HG03442 (cell line): ENCODE data around the gene SLC6A7.

Source experiments
- ATAC-seq: cut with Tn5 transposase; IDR thresholded peaks from one replicate; pipeline ENCODE4 v1.9.1; 2021; ENCODE audit warnings: mild to moderate bottlenecking, moderate library complexity; ENCODE audit not compliant: unreplicated experiment

SLC6A7 gene

DNA sequence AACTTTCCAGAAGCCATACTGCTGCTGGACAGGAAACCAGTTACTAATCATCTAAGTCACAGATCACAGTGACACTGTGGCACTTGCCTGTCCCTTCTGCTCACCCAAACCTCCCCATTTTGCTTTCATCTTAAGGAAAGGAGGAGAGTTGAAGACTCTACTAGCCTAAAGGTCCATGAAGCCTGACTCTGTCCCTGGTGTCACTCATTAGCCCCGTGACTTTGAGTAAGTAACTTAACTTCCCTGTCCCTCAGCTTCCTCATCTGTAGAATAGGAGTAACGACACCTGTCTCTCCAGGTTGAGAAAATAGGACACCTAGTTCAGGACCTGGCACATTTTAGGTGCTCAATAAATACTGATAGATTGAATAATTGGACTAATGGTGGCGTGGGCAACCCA, 536 bp upstream of the SLC6A7 start:
- ATAC-seq: no peak

DNA sequence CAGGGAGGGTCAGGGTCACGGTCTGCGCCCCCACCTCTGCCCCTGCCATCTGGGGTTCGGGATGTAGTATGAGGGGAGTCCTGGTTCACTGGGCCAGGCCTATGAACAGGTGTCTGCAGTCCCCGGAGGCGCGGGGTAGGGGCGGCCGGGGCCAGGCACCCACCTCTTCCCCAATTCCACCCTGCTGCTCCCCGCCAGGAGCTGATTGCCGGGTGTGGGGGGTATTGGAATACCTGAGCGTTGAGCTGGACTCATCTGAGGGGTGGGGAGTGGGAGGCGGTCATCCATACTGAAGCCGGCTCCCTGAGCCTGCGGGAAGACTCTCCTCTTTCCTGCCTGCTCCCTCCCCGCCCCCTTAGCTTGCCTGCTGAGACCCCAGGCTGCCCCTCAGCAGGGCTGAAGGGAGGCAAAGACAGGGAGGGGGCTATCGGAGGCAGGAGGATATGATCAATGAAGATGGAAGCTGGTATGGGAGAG, 679 bp downstream of the SLC6A7 start:
- ATAC-seq: no peak

DNA sequence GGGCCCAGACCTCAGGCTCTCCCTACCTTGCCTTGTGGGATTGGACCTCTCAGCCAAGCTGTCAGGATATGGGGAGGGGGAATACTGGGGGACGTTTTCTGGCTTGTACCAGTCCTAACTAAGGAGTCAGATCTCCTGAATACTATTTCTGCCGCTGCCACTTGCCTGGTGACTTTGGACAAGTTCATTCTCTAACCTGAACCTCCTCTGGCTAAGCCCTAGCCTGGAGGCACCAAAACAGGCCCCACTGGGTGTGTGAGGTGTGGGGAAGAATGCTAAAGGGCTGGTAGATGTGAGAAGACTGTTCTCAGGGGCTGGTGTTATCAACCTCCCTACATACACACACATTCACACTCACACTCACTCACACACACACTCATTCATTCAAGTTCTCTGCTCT, 1.1 kb downstream of the SLC6A7 start:
- no peak for ATAC-seq

DNA sequence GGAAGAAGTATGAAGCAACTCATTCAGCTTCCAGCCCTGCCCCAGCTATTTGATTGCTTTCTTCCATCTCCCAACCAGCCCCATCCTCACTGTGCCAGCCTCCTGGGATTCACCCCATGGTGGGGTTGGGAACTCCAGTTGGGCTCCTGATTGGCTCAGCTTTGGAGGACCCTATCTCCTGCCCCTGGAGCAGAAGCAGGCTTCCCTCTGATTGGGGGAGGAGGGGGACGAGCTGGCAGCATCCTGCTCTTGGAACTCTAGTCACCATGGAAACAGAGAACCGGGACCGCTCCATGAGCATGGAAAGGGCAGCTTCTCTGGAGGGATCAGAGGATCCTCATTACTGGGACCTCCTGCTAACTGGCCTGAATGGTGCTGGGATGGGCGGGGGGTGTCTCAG, 2.6 kb downstream of the SLC6A7 start:
- ATAC-seq: no peak

DNA sequence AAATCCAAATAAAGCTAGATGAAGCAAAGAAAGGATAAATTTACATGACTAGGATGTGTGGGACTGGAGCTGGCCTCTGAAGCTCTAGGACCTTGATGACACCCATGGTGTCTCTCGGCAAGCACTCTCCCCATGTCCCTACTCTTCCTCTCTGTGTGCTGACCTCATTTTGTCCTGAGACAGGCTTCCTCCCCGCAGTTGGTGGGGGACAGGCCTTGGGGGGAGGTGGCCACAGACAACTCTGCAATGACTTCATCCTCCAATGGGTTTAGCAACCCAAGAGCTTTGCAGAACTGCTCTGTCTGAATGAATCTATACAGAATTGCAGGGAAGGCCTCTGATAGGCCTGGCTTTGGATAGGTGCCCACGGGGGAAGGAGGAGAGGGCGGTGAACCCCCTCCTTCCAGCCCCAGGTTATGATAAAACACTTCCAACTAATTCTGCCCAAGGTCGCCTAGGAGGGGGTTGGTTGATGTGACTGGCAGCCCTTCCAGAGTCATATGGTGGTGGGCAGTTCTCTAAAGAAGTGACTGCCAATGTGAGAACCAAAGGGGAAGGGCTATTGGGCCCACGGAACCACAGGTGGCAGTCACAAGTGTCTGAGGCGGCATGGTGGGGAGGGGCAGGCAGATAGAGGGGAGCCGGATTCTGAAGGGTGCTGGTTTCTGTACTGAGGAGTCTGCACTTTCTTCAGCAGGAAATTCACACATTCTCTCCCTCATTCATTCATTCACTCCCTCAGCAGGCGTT, 6.0 kb downstream of the SLC6A7 start:
- ATAC-seq: no peak

DNA sequence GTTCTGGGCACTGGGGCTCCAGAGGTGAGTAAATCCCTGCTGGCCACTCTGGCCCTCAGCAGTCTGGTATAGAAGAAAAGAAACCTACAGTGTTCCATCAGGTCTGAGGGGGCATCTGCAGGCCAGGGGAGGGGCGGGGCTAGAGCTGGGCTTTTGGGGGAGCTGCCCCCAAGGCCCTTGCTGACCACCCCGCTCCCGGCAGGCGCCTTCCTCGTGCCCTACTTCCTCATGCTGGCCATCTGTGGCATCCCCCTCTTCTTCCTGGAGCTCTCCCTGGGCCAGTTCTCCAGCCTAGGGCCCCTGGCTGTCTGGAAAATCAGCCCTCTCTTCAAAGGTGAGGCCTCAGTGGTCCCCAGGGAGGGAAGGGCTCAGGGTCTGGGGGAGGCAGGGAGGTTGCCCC, 6.7 kb downstream of the SLC6A7 start:
- ATAC-seq: no peak

DNA sequence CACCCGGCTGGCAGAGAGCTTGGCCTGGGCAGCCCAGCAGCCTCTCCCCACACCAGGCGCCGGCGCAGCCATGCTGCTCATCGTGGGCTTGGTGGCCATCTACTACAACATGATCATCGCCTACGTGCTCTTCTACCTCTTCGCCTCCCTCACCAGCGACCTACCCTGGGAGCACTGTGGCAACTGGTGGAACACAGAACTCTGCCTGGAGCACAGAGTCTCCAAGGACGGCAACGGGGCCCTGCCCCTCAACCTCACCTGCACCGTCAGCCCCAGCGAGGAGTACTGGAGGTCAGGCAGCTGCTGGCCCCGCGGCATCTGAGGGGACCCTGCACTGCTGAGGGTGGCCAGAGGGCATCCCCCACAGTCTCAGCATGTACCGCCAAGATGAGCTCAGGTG, 7.1 kb downstream of the SLC6A7 start:
- ATAC-seq: no peak

DNA sequence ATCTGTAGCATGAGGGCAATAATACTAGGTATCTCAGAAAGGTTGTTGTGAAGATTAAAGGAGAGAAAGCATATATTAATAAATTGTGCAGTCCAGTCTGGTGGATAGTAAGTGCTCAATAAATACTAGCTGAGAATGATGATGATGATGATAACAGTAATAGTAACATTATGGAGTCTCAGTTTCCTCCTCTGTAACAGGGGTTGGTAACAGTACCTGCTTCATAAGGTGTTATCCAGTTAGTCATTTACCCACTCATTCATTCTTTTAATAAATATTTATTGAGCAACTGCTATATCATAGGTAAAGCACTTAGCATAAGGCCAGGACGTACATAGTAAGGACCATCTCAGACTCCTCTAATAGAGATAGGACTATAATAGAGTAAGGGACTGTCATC, 7.6 kb downstream of the SLC6A7 start:
- no peak for ATAC-seq

DNA sequence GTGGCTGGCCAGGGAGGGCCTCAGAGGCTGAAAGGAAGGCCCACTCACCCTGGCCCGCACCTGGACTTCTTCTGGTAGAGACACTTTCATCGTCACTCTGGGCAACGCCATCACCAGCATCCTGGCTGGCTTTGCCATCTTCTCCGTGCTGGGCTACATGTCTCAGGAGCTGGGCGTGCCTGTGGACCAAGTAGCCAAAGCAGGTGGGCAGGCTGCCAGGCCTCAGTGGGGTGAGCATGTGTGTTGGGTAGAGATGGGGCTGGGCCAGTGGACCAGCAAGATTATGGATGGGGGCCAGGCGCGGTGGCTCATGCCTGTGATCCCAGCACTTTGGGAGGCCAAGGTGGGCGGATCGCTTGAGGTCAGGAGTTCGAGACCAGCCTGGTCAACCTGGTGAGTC, 12.6 kb downstream of the SLC6A7 start:
- ATAC-seq: no peak

DNA sequence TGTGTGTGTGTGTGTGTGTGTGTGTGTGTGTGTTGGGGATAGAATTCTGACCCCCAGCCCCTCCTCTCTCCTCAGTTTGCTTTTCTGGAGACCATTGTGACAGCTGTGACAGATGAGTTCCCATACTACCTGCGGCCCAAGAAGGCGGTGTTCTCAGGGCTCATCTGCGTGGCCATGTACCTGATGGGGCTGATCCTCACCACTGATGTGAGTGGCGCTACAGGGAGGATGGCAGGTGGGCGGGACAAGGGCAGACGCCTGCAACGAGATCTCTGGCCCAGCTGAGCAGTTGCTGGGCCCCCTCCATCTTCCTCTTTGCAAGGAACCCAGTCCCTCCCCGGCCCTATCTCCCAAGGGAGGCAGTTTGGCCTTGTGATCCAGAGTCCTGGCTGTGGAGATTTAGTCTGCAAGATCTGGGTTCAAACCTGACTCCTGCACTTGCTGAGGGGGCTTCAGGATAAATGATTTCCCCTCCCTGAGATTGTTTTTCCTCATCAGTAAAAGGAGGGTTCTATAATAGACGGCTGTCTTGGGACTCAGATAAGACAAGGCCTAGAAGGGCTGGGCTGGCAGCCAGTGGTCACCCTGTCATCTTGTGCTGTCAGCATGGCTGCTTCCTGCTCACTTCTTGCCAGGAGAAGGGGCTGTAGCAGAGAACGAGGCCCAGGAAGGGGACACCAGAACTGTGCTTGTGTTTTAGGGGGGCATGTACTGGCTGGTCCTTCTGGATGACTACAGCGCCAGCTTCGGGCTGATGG, 14.1 kb downstream of the SLC6A7 start:
- ATAC-seq: no peak

DNA sequence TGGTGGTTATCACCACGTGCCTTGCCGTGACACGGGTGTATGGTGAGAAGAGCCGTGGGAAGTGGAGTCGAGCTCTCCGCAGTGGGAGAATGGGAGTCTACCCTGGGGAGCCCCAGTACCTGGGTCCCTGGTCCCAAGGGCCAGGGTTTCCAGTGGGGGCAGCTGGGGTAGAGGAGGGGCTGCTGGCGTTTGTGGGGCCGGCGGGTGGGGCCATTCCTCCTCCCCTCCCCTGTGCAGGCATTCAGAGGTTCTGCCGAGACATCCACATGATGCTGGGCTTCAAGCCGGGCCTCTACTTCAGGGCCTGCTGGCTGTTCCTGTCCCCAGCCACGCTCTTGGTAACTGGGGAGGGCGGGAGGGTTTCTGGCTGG, 14.7 kb downstream of the SLC6A7 start:
- ATAC-seq: no peak

DNA sequence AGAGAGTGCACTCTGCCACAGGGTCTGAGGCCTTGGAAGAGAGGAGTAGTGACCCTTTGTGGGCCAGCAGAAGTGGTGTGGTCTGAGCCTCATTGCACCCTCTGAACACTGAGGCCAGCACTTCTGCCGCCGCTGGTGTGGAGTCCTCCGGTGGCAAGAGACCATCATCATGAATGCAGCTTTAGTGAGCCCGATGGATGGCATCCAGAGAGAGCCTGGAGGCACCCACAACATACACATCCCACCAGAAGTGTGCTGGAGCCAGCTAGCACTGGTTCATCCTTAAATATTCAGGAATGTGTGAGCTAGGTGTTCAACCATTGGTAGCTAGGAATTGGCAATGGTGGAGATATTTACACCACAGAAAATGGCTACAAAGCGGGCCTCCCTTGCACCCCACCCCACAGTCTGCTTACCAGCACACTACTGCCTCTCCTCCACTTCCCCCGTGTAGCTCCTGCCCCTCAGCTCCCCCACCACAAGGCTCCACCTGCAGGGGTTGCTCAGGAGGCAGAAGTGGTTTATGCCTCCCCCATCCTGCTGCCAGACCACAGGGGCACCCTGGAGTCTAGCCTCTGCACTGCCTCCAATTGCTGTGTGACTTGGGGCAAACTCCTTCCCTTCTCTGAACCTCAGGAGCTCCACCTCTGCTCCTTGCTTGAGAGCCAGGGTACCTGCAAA, 16.4 kb downstream of the SLC6A7 start:
- ATAC-seq: no peak

DNA sequence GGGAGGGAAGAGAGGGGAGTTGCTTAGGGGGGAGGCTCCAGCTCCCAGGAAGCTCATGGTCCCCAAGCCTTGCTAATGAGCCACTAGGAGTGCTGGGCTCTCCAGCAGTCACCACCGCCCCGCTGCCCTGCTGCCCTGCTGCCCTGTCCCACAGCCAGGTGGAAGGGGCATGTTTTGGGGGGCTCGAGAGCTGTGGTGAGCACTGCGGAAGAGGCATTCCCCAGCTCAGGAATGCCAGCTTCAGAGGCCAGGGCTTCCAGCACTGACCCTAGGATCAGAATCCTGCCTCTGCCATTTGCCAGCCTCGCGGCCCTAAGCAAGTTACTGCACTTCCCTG, 16.9 kb downstream of the SLC6A7 start:
- no peak for ATAC-seq

DNA sequence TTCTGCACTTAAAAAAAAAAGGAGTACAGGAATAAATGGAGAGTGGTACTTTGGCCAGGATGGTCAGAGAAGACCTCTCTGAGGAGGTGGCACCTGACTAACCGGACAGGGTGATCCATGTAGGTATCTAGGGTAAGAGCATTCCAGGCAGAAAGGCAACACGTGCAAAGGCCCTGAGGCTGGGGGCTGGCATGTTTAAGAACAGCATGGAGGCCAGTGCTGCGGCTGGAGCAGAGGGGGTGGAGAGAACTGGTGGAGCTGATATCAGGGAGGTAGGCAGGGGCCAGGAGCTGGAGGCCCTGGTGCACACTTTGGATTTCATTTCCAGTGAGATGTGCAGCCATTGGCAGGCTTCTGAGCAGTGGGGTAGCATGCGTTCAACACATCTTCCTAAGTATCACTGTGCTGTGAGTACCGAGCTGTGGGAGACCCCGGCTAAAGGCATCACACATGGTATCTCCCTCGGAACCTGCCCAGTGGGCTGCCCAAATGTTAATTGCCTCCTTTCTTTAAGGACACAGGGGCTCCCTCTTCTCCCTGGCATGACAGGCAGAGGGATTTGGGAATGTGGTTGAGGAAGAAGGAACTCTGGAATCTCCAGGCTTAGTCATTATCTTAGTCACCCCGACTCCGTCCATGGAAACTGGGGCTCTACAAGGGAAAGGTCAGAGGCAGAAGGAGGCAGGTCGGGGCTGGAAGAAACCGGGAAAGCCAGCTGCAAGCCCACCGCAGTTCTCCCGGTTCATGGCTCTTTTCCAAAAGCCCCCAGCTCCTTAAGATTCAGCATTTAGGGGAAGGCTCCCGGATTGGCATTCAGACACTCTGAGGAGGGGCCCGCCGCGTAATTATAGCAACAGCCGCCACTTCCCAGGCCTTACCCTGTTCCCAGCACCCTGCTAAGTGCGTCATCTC, 18.6 kb downstream of the SLC6A7 start:
- no peak for ATAC-seq

DNA sequence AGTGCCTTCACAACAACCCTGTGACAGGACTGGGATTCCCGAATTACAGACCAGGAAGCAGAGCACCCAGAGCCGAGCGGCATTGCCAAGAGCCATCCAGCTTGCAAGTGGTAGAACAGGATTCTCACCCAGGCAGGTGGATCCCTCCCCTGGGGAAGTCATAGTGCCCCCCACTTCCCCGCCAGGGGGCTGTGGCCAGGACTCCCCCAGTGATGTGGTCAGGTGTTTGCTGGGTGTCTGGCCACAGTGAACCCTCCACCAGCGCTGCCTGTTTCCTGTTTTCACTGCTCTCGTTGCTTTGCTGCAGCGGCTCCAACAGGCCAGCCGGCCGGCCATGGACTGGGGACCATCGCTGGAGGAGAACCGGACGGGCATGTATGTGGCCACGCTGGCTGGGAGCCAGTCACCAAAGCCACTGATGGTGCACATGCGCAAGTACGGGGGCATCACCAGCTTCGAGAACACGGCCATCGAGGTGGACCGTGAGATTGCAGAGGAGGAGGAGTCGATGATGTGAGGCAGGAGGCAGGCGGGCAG, 19.3 kb downstream of the SLC6A7 start:
- ATAC-seq: no peak

DNA sequence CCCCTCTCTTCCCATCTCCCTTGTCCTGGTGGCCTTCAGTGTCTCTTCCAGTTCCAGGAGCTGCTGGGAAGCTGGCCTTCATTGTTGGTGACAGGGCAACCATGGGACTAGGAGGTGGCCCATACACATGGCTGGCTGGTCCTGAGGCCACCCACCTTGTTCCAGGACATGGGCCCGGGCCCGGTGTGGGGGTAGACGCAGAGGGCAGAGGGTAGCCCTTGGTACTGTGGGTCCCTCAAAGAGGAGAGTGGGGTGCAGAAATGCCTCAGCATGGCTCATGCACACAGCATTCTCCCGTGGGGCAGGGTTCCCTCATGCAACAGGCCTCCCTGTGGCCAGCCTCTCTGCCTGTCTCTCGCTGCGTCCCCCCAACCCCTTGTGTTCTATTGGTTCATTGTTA, 20.8 kb downstream of the SLC6A7 start:
- ATAC-seq: no peak

DNA sequence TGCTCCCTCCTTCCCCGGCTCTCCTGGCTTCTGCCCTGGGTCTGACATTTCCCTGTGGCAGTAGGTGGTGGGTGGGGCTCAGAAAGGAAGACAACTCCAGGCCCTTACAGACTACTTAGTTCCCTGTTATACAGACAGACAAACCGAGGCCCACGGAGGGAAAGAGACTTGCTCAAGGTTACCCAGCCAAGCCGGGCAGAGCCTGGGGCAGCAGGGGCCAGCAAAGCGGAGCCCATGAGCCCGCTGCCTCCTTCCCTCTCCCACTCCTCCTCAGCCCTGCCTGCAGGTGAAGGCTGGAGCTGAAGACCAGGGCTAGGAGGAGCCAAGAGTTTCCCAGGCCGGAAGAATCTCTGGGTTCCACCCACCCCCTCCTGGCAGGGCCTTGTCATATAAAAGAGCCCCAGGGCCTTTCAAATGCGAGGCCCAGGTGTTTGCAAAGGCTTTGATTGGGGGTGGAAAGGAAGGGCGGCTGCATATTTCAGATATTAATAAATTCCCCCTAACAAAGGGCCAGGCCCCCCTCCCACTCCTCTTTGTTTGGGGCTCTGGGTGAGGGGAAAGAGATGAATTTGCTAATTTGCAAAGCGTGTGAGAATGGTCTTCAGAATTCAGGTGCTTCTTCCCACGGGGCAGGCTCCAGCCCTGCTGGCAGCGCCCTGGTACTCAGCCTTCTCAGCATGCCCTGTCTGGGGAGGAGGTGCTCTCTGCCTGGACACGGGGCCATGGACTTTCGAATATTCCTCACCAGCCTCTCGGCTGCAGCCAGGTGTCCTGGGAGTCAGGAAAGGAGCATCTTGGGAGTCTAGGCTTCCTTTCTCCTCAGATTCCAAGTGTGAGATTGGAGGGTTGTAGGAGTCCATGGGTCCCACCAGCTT, 21.5 kb downstream of the SLC6A7 start:
- no peak for ATAC-seq

DNA sequence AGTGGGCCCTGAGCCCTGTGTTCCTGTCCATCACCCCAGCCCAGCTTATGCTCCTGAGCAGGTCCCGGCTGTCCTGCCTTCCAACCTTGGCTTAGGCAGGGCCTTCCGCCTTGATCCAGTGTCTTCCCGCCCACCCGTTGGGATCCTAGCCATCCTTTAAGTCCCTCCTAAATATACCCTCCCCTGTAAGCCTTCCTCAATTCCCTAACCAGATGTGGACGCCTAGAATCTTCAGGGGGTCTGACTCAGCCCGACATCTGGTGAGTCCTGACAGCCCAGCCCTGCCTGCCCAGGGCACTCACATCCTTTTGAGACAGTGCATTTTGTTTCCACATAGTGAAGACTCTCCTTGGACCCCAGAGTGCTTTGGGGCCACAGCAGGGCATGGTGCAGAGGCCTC, 23.7 kb downstream of the SLC6A7 start:
- ATAC-seq: no peak

DNA sequence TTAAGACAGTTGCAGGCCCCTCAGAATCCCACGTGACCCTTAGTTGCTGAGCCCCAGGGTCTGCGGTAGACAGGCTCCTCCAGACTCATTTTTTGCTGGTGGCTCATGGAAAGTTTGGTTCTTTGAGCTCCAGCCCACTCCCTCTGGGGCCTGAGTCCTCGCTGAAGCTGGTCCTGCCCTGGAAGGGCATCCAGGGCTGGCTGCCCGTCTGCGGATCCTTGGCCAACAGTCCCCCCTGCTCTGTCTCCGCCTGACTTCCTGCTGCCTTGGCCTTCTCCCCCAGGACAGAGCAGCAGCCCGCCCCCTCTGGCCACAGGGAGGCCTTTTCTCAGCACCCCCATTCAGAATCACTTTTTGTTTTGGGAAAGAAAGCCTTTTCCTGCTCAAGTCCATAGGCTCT, 24.4 kb downstream of the SLC6A7 start:
- no peak for ATAC-seq
